Measurements from ENCODE around the gene TSPAN1. TPM values are rescaled to one million over a fixed set of nuclear protein-coding genes. Genes with fewer than 3 reads are reported as not detected.
A peak's percentile ranks its signal among the peaks of the same experiment; 100 is the strongest.

The TSPAN1 gene
- total and polyA plus RNA-seq, 10 of the 15 experiments (the other 5 are each of a cell fraction or from before 2014, with no cell fraction given) = 0.08 to 0.29 (median 0.23) TPM; not detected in 5

- no peak for FAIRE-seq
- in situ Hi-C loops (cut with MboI) (no loop called here), intact Hi-C loops (cut with micrococcal nuclease; ENCODE audit: unreplicated experiment) (loop anchor here (5.0 to 10.0 kb wide), 2 partner anchors 69 to 204 kb away; no protein-coding TSS in a partner anchor)
- POLR2A ChIA-PET = interaction anchor here (0.9 to 2.3 kb wide), 6 partner anchors 13 to 198 kb away, joined by 3 to 11 read pairs (median 4); no protein-coding TSS in a partner anchor
- Histone ChIP-seq H3K36me3 (ENCODE audit: control insufficient read depth in 2 of 2, insufficient read depth in 2 of 2, low read length in 1 of 2) (no peaks in the 10 kb centered on the region), H3K79me2 (ENCODE audit: control insufficient read depth, insufficient read depth, low read length) (peaks cover 57% of the 10 kb centered on the region), H3K4me1 (ENCODE audit: control insufficient read depth, insufficient read depth, low read length) (peaks cover 16% of the 10 kb centered on the region), H4K20me1 (ENCODE audit: control insufficient read depth, insufficient read depth) (no peaks in the 10 kb centered on the region), H3K9ac (ENCODE audit: control insufficient read depth, insufficient read depth, low read length) (peak overlapping the region; percentile 63), H3K27ac (ENCODE audit: control insufficient read depth, insufficient read depth) (peak overlapping the region; percentile 38), H3K4me3 (peak overlapping the region; percentile 91), H3K9me3 (replicated peaks; ENCODE audit: control insufficient read depth, insufficient read depth, low read length) (no peaks in the 10 kb centered on the region), H2AFZ (ENCODE audit: control insufficient read depth, low read depth, low read length) (no peak overlapping the region), H3K27me3 (replicated peaks in 1 of 2; ENCODE audit: control insufficient read depth in 2 of 2, insufficient read depth in 2 of 2, low read length in 1 of 2) (no peaks in the 10 kb centered on the region), H3K4me2 (ENCODE audit: control insufficient read depth, insufficient read depth) (peak overlapping the region; percentile 73; the same call in 1 of the 2 replicates)
- under 1% methylated on average over 10 of the region's 10 CpGs for WGBS (ENCODE audit: insufficient coverage, insufficient replicate concordance, low lambda C conversion rate, missing lambda C conversion rate)
- no peak for DNase-seq (ENCODE audit: low read depth, low spot score)
- no peak for ATAC-seq
- CTCF ChIA-PET = interaction anchor here (1.0 to 2.0 kb wide), 6 partner anchors 11 to 89 kb away, joined by 3 to 7 read pairs (median 4); no protein-coding TSS in a partner anchor
- 0 out of 2 replicates have a peak, but pooled peaks have one; percentile 17 for TF ChIP-seq JUNB (IDR thresholded peaks at IDR 0.05)
- no peak for TF ChIP-seq RAD21 (IDR thresholded peaks at IDR 0.05; ENCODE audit: insufficient read depth, low read depth, low read length)
- no peak for TF ChIP-seq NKRF (conservative IDR thresholded peaks at IDR 0.05)
- 0 out of 2 replicates have a peak, but pooled peaks have one; percentile 14 for TF ChIP-seq NFIC (IDR thresholded peaks at IDR 0.05; ENCODE audit: low read depth, low read length)
- no peak for TF ChIP-seq NR2F1 (conservative IDR thresholded peaks at IDR 0.05)
- no peak for TF ChIP-seq ZBTB40 (IDR thresholded peaks at IDR 0.05; ENCODE audit: borderline replicate concordance)
- no peak for TF ChIP-seq SREBF2 (IDR thresholded peaks at IDR 0.05; ENCODE audit: low read length)
- no peak for TF ChIP-seq NBN (IDR thresholded peaks at IDR 0.05)
- no peak for TF ChIP-seq BACH1 (IDR thresholded peaks at IDR 0.05; ENCODE audit: borderline replicate concordance)
- TF ChIP-seq PAX5 (IDR thresholded peaks at IDR 0.05; ENCODE audit: borderline replicate concordance, low read depth, low read length) = no peak
- no TSS peak for BruUV-seq (replicated peaks)
- RAD21 ChIA-PET (ENCODE audit: unreplicated experiment) = interaction anchor here (0.7 to 2.5 kb wide), 11 partner anchors 11 to 663 kb away, joined by 3 to 13 read pairs (median 4); no protein-coding TSS in a partner anchor
- SMC1A ChIA-PET (ENCODE audit: uncharacterized antibody, unreplicated experiment) = interaction anchor here (0.6 to 4.9 kb wide), 16 partner anchors 8 to 93 kb away, joined by 3 to 37 read pairs (median 4); partner anchors contain the start of gene TSPAN1
Observed at GRCh38 chr1:46131093-46131492, 43.8 kb upstream of the TSPAN1 start.
